GM18519 (cell line): ENCODE results near the gene NUDT19.
"Not testable (repeated sequence)": the region's sequence is repeated elsewhere in the genome, so short reads cannot be mapped to it uniquely, and the experiment has no call there.

Experiments used
- ATAC-seq: cut with Tn5 transposase; IDR thresholded peaks from one replicate; pipeline ENCODE4 v1.9.1; 2021; ENCODE audit warnings: mild to moderate bottlenecking, moderate library complexity; ENCODE audit not compliant: unreplicated experiment, low FRiP score

Gene NUDT19

DNA sequence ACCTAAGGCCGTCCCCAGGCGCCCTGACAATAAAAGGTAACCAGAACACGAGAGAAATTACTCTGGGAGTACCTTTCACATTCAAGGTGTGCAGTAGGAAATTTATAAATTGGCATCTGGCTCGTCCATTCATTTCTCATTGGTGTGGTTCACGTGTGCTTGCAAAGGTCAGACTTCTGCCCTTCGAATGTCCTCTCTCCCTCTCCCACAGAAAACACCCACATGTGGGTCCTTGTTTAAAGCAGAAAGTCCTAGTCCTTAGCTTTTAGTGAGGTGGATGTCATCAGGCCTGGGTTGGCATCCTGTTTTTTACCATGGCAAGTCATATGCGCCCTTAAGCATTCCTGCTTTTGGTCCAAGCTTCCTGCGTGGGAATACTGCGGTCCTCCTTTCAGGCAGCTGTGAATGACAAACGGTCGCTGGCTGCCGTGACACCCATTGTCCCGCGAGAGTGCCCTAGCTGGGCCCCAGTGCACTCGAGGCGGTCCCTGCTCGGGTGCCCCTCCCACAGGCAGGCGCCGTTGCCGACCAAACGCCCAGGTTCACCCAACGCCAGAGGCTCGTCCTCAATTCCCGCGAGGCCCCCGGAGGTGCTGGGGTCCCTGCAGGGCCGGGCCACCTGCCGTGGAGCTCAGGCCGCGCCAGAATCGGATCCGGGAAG is at the start of gene NUDT19:
Gene NUDT19 (plus strand): TSS at position 531 of the 661 bp plus-strand sequence. CDS start 140 bp downstream, outside the sequence.
- peak; percentile 76 for ATAC-seq

DNA sequence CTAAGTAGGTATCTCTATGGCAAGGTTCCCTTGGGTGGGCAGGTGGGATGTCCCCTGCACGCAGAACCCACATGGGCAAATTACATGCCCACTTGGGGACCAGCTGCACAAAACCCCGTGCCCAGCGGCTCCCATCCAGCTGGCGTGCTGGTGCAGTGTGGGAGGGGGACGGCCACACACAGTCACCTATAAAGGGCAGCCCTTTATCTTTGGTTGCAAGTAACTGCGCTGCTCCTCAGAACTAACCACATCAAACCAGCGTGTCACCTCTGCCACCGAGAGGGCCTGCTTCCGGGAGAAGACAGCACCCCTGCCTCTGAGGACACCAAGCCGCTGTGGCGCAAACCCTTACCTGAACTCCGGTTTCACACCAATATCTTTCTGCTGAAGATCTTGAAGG is 48.9 kb upstream of the NUDT19 start:
- no peak for ATAC-seq

DNA sequence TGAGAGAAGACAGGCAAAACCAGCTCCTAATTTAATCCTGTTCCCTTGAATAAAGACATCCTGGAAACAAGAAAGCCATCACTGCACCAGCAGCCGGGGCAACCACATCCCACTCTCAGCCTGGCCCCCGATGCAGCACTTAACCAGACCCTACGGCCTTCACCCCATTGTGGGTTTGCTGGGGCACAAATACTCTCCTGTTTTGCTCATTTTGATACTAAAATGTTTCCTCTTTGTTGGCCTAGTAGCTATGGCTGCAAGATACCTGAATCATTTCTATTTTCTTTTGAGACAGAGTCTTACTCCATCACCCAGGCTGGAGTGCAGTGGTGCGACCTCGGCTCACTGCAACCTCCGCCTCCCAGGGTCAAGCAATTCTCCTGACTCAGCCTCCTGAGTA is 45.1 kb upstream of the NUDT19 start:
- ATAC-seq = no peak

DNA sequence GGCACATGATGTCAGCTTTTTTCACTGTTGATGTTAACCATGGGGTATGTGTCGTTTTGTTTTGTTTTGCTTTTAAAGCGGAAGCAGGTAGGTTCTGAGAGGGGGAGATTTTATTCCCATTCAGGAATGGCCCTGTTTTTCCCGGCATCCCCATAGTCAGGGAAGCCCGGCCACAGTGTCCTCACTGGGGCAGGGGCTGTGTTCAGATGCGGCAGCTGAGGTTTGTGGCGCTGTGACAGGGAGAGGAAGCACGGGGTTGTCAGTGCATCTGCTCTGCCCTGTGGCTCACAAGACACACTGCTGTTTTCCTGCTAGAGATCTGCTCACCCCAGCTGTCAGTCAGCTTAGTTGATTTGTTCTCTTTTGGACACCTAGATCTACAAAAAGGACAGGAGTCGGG is 44.3 kb upstream of the NUDT19 start:
- ATAC-seq = no peak

DNA sequence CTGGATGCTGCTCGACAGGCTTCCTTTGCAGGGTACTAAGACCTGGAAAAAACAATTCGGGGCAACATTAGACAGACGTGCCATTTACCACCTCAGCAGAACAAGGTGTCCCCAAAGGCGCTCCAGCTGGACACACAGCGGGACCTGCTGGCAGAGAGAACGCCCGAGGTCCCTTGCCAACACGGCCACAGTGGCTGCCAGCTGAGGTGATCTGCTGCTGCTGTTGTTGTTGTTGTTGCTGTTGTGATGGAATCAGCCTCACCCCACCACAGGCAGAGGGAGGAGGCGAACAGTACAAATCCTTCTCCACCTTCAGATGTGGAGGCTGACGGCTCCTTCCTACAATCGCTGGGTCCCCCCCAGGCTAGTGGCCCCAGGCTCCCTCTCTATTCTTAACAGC is 41.9 kb upstream of the NUDT19 start:
- ATAC-seq = no peak

DNA sequence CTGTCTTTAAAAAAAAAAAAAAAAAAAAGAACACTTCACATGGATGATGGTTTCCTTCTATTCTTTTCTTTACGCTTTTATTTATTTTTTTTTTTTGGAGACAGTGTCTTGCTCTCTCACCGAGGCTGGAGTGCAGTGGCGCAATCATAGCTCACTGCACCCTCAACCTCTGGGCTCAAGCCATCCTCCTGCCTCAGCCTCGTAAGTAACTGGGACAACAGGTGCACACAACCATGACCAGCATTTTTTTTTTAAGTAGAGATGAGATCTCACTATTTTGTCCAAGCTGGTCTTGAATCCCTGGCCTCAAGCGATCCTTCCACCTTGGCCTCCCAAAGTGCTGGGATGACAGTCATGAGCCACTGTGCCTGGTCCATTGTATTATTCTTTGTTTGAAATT is 41.0 kb upstream of the NUDT19 start:
- no peak for ATAC-seq

DNA sequence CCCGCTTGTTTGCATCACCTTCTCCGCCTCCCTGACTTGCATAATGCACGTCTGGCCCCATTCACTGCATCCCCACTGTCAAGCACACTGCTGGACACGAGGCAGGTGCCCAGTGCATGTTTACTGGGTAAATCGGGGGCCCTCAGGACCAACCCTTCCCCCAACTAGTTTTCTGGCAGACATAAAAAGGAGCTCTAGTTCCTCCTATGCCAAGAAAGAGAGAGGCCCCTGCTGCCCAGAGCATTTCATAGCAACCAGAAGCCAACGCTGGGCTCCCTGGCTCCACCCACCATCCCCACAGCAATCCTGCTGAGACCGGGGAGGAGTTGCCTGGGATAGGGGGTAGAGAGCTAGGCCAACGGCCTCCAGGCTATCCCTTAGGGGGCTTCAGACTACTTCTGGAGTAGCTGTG is 39.9 kb upstream of the NUDT19 start:
- no peak for ATAC-seq

DNA sequence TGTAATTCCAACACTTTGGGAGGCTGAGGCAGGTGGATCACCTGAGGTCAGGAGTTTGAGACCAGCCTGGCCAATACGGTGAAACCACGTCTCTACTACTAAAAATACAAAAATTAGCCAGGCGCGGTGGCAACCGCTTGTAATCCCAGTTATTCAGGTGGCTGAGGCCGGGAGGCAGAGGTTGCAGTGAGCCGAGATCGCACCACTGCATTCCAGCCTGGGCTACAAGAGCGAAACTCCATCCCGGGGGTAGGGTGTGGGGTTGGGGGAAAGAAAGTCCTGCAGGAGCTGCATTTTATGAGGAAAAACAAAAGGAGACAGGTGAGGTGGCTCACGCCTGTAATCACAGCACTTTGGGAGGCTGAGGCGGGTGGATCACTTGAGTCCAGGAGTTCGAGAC is 39.3 kb upstream of the NUDT19 start:
- ATAC-seq = not testable (repeated sequence)

DNA sequence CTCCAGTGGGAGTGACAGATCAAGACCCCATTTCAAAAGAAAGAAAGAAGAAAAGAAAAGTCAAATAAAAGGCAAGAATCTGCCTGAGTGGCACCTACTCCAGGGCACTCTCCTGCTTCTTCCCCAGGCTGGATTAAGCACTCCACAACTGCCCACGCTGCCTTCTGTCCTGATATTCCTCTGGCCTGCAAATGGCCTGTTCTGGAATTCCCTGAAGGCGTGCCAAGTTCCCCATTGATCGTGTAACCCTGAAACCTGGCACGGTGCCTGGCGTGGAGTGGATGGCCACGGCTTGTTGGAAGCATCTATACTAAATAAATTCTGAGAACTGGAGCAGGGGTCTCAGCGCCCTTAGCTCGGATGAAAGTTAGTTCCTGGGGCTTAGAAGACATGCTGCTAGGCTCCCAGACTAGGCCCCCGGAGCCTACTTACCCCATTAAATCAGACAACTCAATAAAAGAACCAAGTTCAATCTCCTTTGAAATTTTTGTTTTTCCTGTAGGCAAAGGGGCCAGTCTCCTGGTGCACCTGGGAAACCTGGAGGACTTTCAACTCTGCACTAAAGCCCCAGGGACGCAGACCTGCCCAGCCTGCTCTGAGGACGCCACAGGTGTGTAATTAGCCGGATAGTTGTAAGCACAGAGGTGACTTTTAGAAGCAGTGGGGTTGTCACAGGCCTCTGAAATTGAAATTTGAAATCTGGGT is 38.6 kb upstream of the NUDT19 start:
- ATAC-seq = no peak

DNA sequence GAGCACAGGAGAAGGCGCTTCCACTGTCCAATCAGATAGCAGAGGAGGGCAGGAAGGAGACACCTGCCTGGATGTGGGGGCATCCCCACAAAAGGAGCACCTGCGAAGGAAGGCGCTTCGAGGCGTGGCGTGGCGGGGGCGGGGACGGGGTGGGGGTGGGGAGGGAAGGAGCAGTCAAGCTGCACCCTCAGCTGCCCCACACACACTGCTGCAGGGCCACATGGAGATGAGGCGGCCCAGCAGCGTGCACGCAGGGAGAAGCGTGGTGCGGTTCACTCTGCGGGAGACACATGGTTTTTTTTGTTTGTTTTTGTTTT is 38.1 kb upstream of the NUDT19 start:
- no peak for ATAC-seq

DNA sequence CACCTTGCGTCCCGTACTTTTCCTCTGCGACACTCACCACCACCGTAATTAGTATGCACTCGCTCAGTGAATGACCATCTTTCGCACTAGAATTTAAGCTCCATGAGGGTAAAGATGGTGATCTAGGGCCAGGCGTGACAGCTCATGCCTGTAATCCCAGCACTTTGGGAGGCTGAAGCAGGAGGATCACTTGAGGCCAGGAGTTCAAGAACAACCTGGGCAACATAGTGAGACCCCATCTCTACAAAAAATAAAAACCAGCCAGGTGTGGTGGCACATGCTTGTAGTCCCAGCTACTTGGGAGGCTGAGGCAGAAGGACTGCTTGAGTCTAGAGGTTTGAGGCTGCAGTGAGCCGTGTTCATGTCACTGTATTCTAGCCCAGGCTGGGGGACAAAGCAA is 35.2 kb upstream of the NUDT19 start:
- ATAC-seq = not testable (repeated sequence)

DNA sequence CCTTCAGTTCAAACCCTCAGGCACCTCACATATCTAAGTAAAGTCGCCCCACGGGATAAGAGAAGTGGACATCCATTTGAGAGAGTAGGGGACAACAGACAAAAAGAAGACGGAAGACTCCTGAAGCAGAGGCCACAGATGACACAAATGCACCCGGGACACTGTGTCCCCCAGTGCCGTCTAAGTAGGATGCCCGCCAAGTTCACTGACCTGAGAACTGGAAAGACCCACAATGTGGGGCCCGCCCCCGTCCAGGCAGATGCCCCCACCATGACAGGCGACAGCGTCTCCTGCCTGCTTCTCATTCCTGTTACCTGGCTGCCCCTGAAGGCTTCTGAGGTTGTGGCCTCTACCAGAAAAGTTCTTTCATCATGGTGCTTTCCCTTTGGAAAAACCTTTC is 33.5 kb upstream of the NUDT19 start:
- no peak for ATAC-seq

DNA sequence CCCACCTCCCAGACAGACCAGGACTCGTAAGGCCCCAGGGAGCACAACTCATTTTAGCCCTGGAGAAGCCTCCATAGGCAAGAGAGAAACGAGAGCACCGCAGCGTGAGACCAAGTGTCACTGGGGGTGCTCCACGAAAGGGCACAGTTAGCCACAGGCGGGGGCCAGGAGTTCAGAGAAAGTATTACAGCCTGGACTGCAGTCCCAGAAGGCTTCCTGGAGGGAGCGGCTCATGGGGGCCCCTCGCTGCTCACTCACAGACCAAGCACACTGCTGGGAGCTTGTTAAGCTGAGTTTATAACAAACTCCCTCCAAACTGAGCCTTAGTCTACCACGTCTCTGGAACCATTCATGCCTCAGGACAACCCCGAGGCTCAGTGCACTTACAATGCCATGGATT is 33.1 kb upstream of the NUDT19 start:
- no peak for ATAC-seq

DNA sequence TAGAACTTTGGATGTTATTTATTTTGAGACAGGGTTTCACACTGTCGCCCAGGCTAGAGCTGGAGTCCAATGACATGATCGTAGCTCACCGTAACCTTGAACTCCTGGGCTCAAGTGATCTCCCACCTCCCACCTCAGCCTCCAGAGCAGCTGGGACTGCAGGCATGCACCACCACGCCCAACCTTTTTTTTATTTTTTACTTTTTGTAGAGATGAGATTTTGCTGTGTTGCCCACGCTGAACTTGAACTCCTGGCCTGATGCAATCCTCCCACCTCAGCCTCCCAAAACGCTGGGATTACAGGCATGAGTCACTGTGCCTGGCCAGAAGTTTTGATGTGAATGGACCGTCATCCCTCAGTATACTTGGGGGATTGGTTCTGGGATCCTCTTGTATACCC is 30.3 kb upstream of the NUDT19 start:
- ATAC-seq = no peak

DNA sequence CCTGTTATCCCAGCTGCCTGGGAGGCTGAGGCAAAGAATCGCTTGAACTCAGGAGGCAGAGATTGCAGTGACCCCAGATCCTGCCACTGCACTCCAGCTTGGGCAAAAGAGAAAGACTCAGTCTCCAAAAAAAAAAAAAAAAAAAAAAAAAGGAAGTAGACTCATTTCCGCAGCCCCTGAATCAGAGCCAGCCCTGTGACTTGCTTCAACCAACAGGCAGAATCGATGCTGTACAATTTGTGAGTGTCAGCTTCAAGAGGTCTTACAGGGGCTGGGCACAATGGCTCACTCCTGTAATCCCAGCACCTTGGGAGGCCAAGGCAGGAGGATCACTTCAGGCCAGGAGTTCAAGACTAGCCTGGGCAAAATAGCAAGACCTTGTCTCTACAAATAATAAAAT is 29.4 kb upstream of the NUDT19 start:
- no peak for ATAC-seq

DNA sequence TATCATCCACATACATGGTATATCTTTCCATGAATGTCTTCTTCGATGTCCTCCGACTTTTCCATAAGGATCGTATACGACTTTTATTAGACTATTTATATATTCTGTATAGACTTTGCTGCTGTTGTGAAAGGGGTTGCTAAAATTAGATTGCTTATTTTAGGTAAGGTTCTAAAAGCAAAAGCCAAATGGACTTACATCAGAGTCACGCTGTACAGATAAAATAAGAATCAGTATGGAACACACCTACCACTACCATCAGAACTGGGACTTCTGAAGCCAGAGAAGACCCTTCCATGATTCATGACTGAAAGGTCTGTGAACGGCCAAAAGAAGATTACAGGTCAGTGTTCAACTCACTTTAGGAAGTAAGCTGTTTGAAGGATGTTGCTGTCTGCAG is 25.5 kb upstream of the NUDT19 start:
- no peak for ATAC-seq

DNA sequence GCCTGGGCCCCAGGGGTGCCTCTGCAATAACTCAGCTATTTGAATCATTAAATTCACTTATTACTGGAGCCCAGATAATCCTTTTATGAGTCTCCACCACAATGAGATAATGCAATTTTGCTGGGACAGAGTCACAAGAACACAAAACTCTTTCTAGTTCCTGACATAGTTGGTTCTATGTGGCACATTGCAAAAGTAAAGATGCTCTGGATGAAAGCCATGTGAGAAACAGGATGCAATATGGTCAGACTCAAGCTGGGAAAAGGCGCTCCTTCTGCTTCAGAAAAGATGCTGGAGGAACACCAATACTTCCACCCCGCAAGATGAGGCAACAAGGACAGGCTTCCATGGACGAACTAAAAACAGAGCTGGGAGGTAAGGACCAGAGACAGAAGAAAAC is 22.3 kb upstream of the NUDT19 start:
- ATAC-seq = no peak

DNA sequence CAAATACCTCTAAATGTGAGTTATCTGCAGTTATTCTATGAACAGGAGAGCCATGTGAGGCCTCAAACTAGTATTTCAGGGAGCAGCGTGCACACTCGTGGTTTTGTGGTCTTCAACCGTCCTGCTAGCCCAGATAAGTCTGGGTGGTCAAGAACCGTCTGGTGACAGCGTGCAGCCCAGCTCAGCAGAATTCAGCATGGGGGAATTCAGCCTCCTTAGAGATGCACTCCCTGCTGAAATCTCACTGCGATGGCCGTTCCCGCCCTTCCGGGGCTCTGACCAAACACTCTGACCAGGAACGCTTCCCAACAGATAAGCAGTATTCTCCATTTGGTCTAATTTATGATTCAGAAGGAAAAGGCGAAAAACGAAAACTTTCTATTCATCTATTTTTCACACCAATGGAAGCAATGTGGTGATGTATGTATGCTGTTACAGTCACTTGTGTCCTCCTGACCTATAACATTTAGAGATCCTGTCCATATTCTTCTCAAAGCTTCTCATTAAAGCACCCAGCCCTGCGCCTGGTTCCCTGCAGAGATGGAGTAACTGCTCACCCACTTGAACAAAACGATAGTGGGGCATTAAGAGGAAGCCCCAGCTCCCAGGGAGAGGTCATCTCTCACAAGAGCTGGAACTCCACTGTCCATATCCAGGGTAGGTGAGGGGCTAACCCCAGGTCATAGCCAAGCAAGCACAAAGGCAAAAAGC is 19.6 kb upstream of the NUDT19 start:
- no peak for ATAC-seq

DNA sequence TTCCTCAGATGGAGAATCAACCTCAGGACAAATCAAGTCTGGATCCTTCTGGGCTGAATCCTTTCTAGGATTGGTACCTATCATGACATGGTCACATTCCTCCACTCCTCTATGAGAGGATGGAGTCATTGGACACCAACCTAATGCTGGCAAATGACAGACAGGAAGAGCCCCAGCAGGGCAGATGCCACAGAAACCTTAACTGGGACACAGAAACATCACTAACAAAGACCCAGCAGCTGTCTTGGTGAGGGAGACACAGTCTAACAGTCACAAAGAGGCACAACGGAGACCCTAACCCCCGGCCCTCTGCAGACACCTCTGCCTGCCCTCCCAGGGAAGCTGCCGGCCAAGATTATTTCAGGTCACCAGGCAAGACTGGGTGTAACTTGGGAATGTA is 18.8 kb upstream of the NUDT19 start:
- no peak for ATAC-seq

DNA sequence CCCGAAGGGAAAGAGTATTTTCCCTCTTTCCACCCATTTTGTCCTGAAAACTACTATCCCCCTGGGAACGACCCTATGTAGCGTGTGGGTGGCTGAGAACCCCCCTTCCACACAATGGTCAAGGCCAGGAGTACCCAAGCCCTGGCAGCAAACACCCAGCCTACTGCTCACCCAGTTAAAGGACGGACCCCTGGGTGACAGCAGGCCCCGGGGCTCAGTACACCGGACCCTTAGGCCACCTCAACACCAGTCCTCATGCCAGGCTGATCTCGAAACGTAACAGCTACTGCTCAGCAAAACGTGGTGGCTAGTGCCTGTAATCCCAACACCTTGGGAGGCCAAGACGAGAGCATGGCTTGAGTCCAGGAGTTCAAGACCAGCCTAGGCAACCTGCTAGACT is 18.0 kb upstream of the NUDT19 start:
- no peak for ATAC-seq

DNA sequence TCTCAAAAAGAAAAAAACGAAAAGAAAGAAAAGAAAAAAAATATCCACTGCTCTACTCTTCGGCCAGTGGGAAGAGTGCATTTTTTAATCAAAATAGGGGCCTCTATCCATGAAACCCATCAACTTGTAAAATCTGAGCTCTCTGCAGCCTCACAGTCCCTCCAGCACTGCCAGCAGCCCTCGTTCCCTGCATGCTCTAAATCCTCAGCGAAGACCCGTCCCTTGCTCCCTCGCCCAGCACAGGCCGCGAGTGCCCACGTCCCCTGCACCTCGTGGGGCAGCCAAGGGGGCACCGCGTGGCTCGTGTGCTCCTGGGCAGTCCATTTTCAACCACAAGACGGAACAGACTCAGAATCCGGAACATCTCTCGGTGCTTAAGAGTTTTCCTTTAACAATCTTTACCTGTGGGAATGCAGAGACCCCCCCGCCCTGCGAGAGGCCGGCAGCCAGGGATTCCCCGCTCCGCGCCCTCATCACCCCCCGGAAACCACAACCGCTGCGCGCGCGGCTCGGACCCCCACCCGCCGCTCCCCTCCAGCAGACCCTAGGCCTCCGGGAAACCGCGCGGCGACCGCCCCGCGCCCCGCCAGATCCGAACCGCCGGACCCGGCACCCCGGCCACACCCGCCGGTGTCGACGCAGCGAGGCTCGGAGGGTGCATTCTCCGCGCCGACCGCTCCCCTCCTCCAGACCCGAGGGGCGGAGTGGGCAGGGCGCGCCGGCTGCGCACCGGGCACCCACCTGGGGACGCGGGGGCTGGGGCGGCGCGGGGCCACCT is 17.3 kb upstream of the NUDT19 start:
- no peak for ATAC-seq
